ENCODE results near the gene SUMF2. TPM values are rescaled to one million over a fixed set of nuclear protein-coding genes. Genes with fewer than 3 reads are reported as not detected.

Gene SUMF2
- total RNA-seq, 1 experiment from 2014 or later: 173 TPM

DNA sequence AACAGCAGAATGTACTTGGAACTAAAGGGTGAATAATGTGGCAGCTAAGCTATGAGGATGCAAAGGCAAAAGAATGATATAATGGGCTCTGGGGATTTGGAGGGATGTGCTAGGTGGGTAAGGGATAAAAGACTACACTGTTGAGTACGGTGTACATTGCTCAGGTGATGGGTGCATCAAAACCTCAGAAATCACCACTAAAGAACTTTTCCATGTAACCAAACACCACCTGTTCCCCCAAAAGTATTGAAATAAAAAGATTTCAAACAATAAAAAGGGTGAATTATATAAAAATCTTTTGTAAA lies 43.8 kb downstream of the SUMF2 start:
- H4K20me1 ChIP-seq (ENCODE audit: insufficient read depth): no peaks in the 10 kb centered on the region
- peaks cover 11 to 14% of the 10 kb centered on the region in 2 experiments for H3K36me3 ChIP-seq (ENCODE audit: control insufficient read depth in 1 of 2, insufficient read depth in 2 of 2, low read length in 2 of 2)
- DNase-seq (ENCODE audit: low read depth, low spot score): no peak
- intact Hi-C loops (cut with micrococcal nuclease): no loop called here
- ChIA-PET CTCF (no interaction called here), POLR2A (interaction anchor here (0.7 kb wide), 2 partner anchors 21 to 25 kb away, joined by 3 read pairs; no protein-coding TSS in a partner anchor), RAD21 (ENCODE audit: low non-redundant PET in 1 of 2, low total read pairs in 2 of 2, uncharacterized antibody in 2 of 2, unreplicated experiment in 2 of 2) (no interaction called here)
- H3K79me2 ChIP-seq (ENCODE audit: insufficient read depth, low read length): peaks cover 33% of the 10 kb centered on the region
- H3K9me3 ChIP-seq (ENCODE audit: control insufficient read depth in 1 of 2, insufficient read depth in 1 of 2, low read depth in 1 of 2, low read length in 2 of 2): no peaks in the 10 kb centered on the region
- H3K4me2 ChIP-seq (ENCODE audit: low read length): no peak overlapping the region
- H3K9me2 ChIP-seq (ENCODE audit: insufficient read depth): no peaks in the 10 kb centered on the region
- H3K9ac ChIP-seq (ENCODE audit: low read length): no peak overlapping the region
- no peaks in the 10 kb centered on the region for H3K27me3 ChIP-seq (ENCODE audit: insufficient read depth, low read length)
- no TSS peak for BruUV-seq (replicated peaks)
- ATAC-seq: no peak
- H2AFZ ChIP-seq (ENCODE audit: low read depth, low read length, poor library complexity, severe bottlenecking): no peak overlapping the region
- peaks cover 2 to 17% of the 10 kb centered on the region in 2 experiments; a peak in 2 of 4 replicates for H3K4me1 ChIP-seq (ENCODE audit: control insufficient read depth in 1 of 2, insufficient read depth in 2 of 2, low read length in 2 of 2)
- H3K27ac ChIP-seq (ENCODE audit: low read depth, low read length): no peak overlapping the region
- TF ChIP-seq ELF1 (IDR thresholded peaks at IDR 0.05; ENCODE audit: borderline replicate concordance, low read depth) (no peak), CBX3 (IDR thresholded peaks at IDR 0.05; ENCODE audit: low read depth) (no peak), FOSL1 (IDR thresholded peaks at IDR 0.05; ENCODE audit: low read depth) (no peak), SRF (IDR thresholded peaks at IDR 0.05; ENCODE audit: low read depth) (no peak), EZH2phosphoT487 (IDR thresholded peaks at IDR 0.05; ENCODE audit: borderline replicate concordance) (no peak), SIN3A (IDR thresholded peaks at IDR 0.05; ENCODE audit: low read depth) (no peak), POLR2AphosphoS5 (IDR thresholded peaks at IDR 0.05; ENCODE audit: low read depth, low read length) (no peak), ZNF274 (IDR thresholded peaks at IDR 0.05; ENCODE audit: low read depth, low read length) (no peak), ZFX (IDR thresholded peaks at IDR 0.05) (no peak), EZH2 (IDR thresholded peaks at IDR 0.05) (no peak), POLR2A (IDR thresholded peaks at IDR 0.05; ENCODE audit: borderline replicate concordance, extremely low read depth, insufficient read depth, insufficient read length) (no peak)
- TF ChIP-seq, protein P1, sequence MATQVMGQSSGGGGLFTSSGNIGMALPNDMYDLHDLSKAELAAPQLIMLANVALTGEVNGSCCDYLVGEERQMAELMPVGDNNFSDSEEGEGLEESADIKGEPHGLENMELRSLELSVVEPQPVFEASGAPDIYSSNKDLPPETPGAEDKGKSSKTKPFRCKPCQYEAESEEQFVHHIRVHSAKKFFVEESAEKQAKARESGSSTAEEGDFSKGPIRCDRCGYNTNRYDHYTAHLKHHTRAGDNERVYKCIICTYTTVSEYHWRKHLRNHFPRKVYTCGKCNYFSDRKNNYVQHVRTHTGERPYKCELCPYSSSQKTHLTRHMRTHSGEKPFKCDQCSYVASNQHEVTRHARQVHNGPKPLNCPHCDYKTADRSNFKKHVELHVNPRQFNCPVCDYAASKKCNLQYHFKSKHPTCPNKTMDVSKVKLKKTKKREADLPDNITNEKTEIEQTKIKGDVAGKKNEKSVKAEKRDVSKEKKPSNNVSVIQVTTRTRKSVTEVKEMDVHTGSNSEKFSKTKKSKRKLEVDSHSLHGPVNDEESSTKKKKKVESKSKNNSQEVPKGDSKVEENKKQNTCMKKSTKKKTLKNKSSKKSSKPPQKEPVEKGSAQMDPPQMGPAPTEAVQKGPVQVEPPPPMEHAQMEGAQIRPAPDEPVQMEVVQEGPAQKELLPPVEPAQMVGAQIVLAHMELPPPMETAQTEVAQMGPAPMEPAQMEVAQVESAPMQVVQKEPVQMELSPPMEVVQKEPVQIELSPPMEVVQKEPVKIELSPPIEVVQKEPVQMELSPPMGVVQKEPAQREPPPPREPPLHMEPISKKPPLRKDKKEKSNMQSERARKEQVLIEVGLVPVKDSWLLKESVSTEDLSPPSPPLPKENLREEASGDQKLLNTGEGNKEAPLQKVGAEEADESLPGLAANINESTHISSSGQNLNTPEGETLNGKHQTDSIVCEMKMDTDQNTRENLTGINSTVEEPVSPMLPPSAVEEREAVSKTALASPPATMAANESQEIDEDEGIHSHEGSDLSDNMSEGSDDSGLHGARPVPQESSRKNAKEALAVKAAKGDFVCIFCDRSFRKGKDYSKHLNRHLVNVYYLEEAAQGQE (IDR thresholded peaks at IDR 0.05; ENCODE audit: low read depth): no peak
- TF ChIP-seq, protein P2, sequence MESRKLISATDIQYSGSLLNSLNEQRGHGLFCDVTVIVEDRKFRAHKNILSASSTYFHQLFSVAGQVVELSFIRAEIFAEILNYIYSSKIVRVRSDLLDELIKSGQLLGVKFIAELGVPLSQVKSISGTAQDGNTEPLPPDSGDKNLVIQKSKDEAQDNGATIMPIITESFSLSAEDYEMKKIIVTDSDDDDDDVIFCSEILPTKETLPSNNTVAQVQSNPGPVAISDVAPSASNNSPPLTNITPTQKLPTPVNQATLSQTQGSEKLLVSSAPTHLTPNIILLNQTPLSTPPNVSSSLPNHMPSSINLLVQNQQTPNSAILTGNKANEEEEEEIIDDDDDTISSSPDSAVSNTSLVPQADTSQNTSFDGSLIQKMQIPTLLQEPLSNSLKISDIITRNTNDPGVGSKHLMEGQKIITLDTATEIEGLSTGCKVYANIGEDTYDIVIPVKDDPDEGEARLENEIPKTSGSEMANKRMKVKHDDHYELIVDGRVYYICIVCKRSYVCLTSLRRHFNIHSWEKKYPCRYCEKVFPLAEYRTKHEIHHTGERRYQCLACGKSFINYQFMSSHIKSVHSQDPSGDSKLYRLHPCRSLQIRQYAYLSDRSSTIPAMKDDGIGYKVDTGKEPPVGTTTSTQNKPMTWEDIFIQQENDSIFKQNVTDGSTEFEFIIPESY (IDR thresholded peaks at IDR 0.05; ENCODE audit: extremely low read depth, insufficient replicate concordance, low read length): no peak
- H3K4me3 ChIP-seq (replicated peaks in 1 of 2; ENCODE audit: low read depth in 1 of 2, low read length in 2 of 2): no peak overlapping the region
